ENCODE results near the gene TUBA1B. TPM values are rescaled to one million over a fixed set of nuclear protein-coding genes. Genes with fewer than 3 reads are reported as not detected.

Gene TUBA1B
- total and polyA plus RNA-seq, 2 of the 13 experiments (the other 11 are each of a cell fraction or from before 2014, with no cell fraction given), result 1,275 to 1,353 TPM

DNA sequence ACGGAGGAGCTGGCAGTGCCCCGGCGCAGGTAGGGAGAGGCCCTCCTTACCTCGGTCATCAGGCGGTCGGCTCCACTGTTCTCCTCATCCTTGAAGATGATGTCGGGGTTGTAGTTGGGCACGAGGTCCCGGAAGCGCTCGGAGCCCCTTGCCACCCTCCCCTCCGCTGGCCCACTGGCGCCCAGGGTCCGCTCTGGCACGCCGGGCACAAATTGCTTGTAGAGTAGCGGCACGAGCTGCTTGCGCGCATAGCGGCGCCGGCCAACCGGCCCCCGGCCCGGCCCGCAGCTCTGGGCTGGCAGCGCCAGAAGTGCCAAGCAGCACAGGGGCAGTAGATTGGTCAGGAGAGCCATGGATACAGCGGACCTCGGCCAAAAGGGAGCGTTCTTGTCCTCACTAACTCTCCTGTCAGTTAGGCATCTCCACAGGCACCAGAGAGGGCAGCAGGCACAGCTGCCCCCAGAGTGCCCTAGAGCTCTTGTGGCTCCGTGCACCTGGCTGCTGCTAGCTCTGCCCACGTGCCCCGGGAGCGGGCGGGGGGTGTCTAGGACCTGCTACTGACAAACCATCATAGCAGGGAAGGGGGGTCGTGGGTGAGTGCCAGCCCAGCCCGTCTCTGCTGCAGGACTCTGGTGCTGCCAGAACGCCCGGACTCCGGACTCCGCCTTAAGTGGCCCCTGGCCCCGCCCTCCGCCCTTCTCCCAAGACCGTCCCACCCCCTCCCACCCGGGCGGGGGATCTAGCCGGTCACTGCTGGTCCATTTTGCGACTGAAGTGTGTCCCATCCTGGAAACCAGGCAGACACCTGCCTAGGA is 36.8 kb downstream of the TUBA1B start, which contains the start of gene DHH:
TSS of gene DHH (minus strand) at position 642 of the 815 bp plus-strand sequence. CDS start at position 353, 289 bp downstream.
- WGBS (ENCODE audit: low lambda C conversion rate), result 20% methylated on average over 4 of the region's 49 CpGs
- FAIRE-seq (no peak), ATAC-seq (peak; percentile 4; the same call in 2 of the 3 replicates), DNase-seq (ENCODE audit: low spot score) (no peak)
- no peaks in the 10 kb centered on the region for H3K79me2 ChIP-seq (ENCODE audit: insufficient read depth, low read length)
- H3K9me3 ChIP-seq (ENCODE audit: low read length), result no peaks in the 10 kb centered on the region
- BruUV-seq (replicated peaks), result no TSS peak
- no peak within 1 kb of the TSS for H2AFZ ChIP-seq (ENCODE audit: low read length)
- H3K4me3 ChIP-seq (replicated peaks in 1 of 3; ENCODE audit: insufficient read depth in 1 of 3, low read depth in 2 of 3, low read length in 3 of 3), result peak within 1 kb of the TSS in 1 of 3 experiments; percentile 3; a peak in 1 of 6 replicates
- ChIA-PET CTCF (ENCODE audit: low intra/inter-chr PET ratio, low total read pairs) (no interaction called here), POLR2A (interaction anchor here (1.3 to 1.4 kb wide), 2 partner anchors 14 to 17 kb away, joined by 4 read pairs; no protein-coding TSS in a partner anchor)
- H3K27ac ChIP-seq (ENCODE audit: extremely low read length, insufficient read depth, low read length), result no peak within 1 kb of the TSS
- intact Hi-C loops (cut with micrococcal nuclease; ENCODE audit: unreplicated experiment), result no loop called here
- in situ Hi-C loops (cut with HindIII; ENCODE audit: extremely low pct_ligation_motif_present, low pct_unique_long_range_greater_than_20kb), result no loop called here
- peaks cover 5% of the 10 kb centered on the region; the same call in 1 of the 2 replicates for H4K20me1 ChIP-seq (ENCODE audit: insufficient read depth, low read length)
- peaks cover 11 to 56% of the 10 kb centered on the region in 2 experiments; a peak in 4 of 5 replicates for H3K27me3 ChIP-seq (ENCODE audit: control insufficient read depth in 1 of 2, insufficient read depth in 2 of 2, low read length in 2 of 2)
- peaks cover 40% of the 10 kb centered on the region for H3K4me1 ChIP-seq (ENCODE audit: insufficient read depth, low read length)
- peak within 1 kb of the TSS; percentile 46; the same call in 1 of the 2 replicates for H3K4me2 ChIP-seq (ENCODE audit: low read depth, low read length)
- H3K36me3 ChIP-seq (replicated peaks in 1 of 2; ENCODE audit: control insufficient read depth in 1 of 2, insufficient read depth in 2 of 2, low read length in 2 of 2), result peaks cover 0 to 6% of the 10 kb centered on the region in 2 experiments; a peak in 1 of 5 replicates
- H3K9ac ChIP-seq (ENCODE audit: insufficient read depth, low read depth, low read length), result no peak within 1 kb of the TSS
- TF ChIP-seq SP2 (CRISPR knock-in tag; IDR thresholded peaks at IDR 0.05) (no peak), ZNF530 (CRISPR knock-in tag; IDR thresholded peaks at IDR 0.05; ENCODE audit: low read depth) (no peak), POLR2G (IDR thresholded peaks at IDR 0.05; ENCODE audit: low read depth, low read length) (no peak), RFXANK (CRISPR knock-in tag; IDR thresholded peaks at IDR 0.05) (no peak)
- TF ChIP-seq, protein P1, sequence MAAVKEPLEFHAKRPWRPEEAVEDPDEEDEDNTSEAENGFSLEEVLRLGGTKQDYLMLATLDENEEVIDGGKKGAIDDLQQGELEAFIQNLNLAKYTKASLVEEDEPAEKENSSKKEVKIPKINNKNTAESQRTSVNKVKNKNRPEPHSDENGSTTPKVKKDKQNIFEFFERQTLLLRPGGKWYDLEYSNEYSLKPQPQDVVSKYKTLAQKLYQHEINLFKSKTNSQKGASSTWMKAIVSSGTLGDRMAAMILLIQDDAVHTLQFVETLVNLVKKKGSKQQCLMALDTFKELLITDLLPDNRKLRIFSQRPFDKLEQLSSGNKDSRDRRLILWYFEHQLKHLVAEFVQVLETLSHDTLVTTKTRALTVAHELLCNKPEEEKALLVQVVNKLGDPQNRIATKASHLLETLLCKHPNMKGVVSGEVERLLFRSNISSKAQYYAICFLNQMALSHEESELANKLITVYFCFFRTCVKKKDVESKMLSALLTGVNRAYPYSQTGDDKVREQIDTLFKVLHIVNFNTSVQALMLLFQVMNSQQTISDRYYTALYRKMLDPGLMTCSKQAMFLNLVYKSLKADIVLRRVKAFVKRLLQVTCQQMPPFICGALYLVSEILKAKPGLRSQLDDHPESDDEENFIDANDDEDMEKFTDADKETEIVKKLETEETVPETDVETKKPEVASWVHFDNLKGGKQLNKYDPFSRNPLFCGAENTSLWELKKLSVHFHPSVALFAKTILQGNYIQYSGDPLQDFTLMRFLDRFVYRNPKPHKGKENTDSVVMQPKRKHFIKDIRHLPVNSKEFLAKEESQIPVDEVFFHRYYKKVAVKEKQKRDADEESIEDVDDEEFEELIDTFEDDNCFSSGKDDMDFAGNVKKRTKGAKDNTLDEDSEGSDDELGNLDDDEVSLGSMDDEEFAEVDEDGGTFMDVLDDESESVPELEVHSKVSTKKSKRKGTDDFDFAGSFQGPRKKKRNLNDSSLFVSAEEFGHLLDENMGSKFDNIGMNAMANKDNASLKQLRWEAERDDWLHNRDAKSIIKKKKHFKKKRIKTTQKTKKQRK (IDR thresholded peaks at IDR 0.05; ENCODE audit: low read length), result no peak
- TF ChIP-seq, protein P2, sequence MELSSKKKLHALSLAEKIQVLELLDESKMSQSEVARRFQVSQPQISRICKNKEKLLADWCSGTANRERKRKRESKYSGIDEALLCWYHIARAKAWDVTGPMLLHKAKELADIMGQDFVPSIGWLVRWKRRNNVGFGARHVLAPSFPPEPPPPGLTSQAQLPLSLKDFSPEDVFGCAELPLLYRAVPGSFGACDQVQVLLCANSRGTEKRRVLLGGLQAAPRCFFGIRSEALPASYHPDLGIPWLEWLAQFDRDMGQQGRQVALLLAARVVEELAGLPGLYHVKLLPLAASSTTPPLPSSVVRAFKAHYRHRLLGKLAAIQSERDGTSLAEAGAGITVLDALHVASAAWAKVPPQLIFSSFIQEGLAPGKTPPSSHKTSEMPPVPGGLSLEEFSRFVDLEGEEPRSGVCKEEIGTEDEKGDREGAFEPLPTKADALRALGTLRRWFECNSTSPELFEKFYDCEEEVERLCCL (CRISPR knock-in tag; IDR thresholded peaks at IDR 0.05; ENCODE audit: borderline replicate concordance), result no peak
- TF ChIP-seq, protein P3, sequence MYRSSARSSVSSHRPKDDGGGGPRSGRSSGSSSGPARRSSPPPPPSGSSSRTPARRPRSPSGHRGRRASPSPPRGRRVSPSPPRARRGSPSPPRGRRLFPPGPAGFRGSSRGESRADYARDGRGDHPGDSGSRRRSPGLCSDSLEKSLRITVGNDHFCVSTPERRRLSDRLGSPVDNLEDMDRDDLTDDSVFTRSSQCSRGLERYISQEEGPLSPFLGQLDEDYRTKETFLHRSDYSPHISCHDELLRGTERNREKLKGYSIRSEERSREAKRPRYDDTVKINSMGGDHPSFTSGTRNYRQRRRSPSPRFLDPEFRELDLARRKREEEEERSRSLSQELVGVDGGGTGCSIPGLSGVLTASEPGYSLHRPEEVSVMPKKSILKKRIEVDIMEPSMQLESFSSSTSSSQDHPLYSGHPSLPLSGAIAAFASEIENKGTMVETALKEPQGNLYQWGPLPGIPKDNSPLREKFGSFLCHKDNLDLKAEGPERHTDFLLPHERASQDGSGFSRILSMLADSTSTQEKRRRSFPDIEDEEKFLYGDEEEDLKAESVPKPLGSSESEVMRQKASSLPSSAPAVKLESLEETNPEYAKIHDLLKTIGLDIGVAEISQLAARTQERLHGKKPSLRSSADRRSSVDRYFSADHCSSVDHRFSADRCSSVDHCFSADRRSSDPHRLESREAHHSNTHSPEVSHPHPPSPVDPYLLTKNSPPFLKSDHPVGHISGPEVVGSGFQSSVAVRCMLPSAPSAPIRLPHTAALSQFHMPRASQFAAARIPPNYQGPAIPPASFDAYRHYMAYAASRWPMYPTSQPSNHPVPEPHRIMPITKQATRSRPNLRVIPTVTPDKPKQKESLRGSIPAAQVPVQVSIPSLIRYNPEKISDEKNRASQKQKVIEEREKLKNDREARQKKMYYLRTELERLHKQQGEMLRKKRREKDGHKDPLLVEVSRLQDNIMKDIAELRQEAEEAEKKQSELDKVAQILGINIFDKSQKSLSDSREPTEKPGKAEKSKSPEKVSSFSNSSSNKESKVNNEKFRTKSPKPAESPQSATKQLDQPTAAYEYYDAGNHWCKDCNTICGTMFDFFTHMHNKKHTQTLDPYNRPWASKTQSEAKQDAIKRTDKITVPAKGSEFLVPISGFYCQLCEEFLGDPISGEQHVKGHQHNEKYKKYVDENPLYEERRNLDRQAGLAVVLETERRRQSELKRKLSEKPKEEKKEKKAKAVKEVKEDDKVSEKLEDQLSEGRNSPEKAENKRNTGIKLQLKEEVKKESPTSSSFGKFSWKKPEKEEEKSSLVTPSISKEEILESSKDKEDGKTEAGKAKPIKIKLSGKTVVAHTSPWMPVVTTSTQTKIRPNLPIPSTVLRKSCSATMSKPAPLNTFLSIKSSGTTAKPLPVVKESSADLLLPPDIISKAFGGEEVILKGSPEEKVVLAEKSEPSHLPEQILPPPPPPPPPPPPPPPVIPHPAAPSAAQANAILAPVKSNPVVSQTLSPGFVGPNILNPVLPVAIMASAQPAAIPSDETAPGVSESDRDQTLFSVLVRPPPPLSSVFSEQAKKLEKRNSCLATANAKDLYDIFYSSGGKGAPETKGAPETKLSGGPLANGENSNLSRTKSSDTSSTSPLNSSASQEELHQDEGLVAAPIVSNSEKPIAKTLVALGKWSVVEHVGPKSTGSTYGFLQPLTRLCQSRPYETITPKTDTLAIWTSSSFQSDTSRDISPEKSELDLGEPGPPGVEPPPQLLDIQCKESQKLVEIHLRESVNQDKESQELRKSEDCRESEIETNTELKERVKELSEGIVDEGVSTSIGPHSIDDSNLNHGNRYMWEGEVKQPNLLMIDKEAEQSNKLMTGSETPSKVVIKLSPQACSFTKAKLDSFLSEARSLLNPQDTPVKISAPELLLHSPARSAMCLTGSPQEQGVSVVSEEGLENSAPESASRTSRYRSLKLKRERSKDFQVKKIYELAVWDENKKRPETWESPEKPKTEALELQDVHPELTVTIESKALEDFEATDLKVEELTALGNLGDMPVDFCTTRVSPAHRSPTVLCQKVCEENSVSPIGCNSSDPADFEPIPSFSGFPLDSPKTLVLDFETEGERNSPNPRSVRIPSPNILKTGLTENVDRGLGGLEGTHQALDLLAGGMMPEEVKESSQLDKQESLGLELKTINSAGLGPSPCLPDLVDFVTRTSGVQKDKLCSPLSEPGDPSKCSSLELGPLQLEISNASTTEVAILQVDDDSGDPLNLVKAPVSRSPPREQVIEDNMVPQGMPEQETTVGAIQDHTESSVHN (CRISPR knock-in tag; IDR thresholded peaks at IDR 0.05), result no peak
